H9 (cell line): ENCODE measurements around the gene C19orf73. TPM values are rescaled to one million over a fixed set of nuclear protein-coding genes. Genes with fewer than 3 reads are reported as not detected.

Source experiments
- DNase-seq: peaks from one replicate; pipeline ENCODE4 v3.0.0-alpha.2; 2017
- H2AFZ ChIP-seq: one replicate; pipeline ENCODE4 v1.6.1; 2013; ENCODE audit warnings: mild to moderate bottlenecking, low read length, control low read depth, moderate library complexity
- H2AK5ac ChIP-seq: 2 replicates; pipeline ENCODE4 v1.6.1; 2013; ENCODE audit warnings: low read length, control low read depth, mixed read lengths; ENCODE audit not compliant: insufficient read length
- H2BK120ac ChIP-seq: one replicate; pipeline ENCODE4 v1.6.1; 2013; ENCODE audit warnings: low read depth, mild to moderate bottlenecking, low read length, control low read depth, inconsistent platforms; ENCODE audit not compliant: poor library complexity, severe bottlenecking
- H2BK12ac ChIP-seq: 2 replicates; pipeline ENCODE4 v1.6.1; 2013; ENCODE audit warnings: low read length, control low read depth, mixed read lengths, low read depth; ENCODE audit not compliant: insufficient read length
- H2BK15ac ChIP-seq: 2 replicates; pipeline ENCODE4 v1.6.1; 2013; ENCODE audit warnings: low read depth, low read length, control low read depth
- H2BK20ac ChIP-seq: one replicate; pipeline ENCODE4 v1.6.1; 2013; ENCODE audit warnings: low read depth, mild to moderate bottlenecking, low read length, control low read depth, inconsistent platforms; ENCODE audit not compliant: poor library complexity, severe bottlenecking
- H2BK5ac ChIP-seq: 2 replicates; pipeline ENCODE4 v1.6.1; 2013; ENCODE audit warnings: low read length, control low read depth, mixed read lengths; ENCODE audit not compliant: insufficient read length
- H3K14ac ChIP-seq: 2 replicates; pipeline ENCODE4 v1.6.1; 2013; ENCODE audit warnings: low read length, control low read depth; ENCODE audit not compliant: insufficient read depth
- H3K18ac ChIP-seq: 2 replicates; pipeline ENCODE4 v1.6.1; 2013; ENCODE audit warnings: low read depth, mild to moderate bottlenecking, mixed read lengths, low read length, control low read depth; ENCODE audit not compliant: insufficient read length
- H3K23ac ChIP-seq: 2 replicates; pipeline ENCODE4 v1.6.1; 2013; ENCODE audit warnings: low read length, control low read depth, mixed read lengths, low read depth; ENCODE audit not compliant: insufficient read length
- H3K23me2 ChIP-seq: 2 replicates; pipeline ENCODE4 v1.6.1; 2013; ENCODE audit warnings: low read depth, mild to moderate bottlenecking, mixed read lengths, low read length, control low read depth; ENCODE audit not compliant: insufficient read length, poor library complexity, severe bottlenecking
- H3K27ac ChIP-seq: 2 replicates; pipeline ENCODE4 v1.5.1; 2013; ENCODE audit warnings: low read length, control low read depth, mixed read lengths, low read depth; ENCODE audit not compliant: insufficient read length
- H3K27me3 ChIP-seq: 2 replicates; pipeline ENCODE4 v1.6.1; 2013; ENCODE audit warnings: low read length, control low read depth, inconsistent platforms; ENCODE audit not compliant: insufficient read depth
- H3K4ac ChIP-seq: 2 replicates; pipeline ENCODE4 v1.6.1; 2013; ENCODE audit warnings: low read depth, mild to moderate bottlenecking, control low read depth, inconsistent platforms, low read length, moderate library complexity
- H3K4me1 ChIP-seq: 2 replicates; pipeline ENCODE4 v1.6.1; 2013; ENCODE audit warnings: low read length, control low read depth, inconsistent platforms; ENCODE audit not compliant: insufficient read depth
- H3K4me2 ChIP-seq: 2 replicates; pipeline ENCODE4 v1.6.1; 2013; ENCODE audit warnings: low read length, control low read depth, mixed read lengths; ENCODE audit not compliant: insufficient read length, insufficient read depth
- H3K56ac ChIP-seq: 2 replicates; pipeline ENCODE4 v1.6.1; 2013; ENCODE audit warnings: low read depth, mild to moderate bottlenecking, mixed read lengths, low read length, control low read depth; ENCODE audit not compliant: insufficient read length
- H3K79me1 ChIP-seq: 2 replicates; pipeline ENCODE4 v1.6.1; 2013; ENCODE audit warnings: low read depth, mild to moderate bottlenecking, moderate library complexity, low read length, control low read depth, inconsistent platforms; ENCODE audit not compliant: insufficient read depth, poor library complexity, severe bottlenecking
- H3K79me2 ChIP-seq: 2 replicates; pipeline ENCODE4 v1.6.1; 2013; ENCODE audit warnings: low read length, control low read depth, inconsistent platforms; ENCODE audit not compliant: insufficient read depth
- H3K9ac ChIP-seq: 2 replicates; pipeline ENCODE4 v1.6.1; 2013; ENCODE audit warnings: low read length, control low read depth, mixed read lengths; ENCODE audit not compliant: insufficient read length; ENCODE audit errors: extremely low read depth
- H3K9me3 ChIP-seq: one replicate; pipeline ENCODE4 v1.6.1; 2013; ENCODE audit warnings: low read depth, low read length, inconsistent platforms; ENCODE audit not compliant: control insufficient read depth
- H3T11ph ChIP-seq: one replicate; pipeline ENCODE4 v1.6.1; 2013; ENCODE audit warnings: mild to moderate bottlenecking, low read length, control low read depth, inconsistent platforms
- H4K20me1 ChIP-seq: one replicate; pipeline ENCODE4 v1.6.1; 2013; ENCODE audit not compliant: control insufficient read depth, insufficient read length, insufficient read depth
- H4K5ac ChIP-seq: 2 replicates; pipeline ENCODE4 v1.6.1; 2013; ENCODE audit warnings: low read depth, mild to moderate bottlenecking, mixed read lengths, low read length, control low read depth; ENCODE audit not compliant: insufficient read length
- H4K8ac ChIP-seq: replicated peaks from 2 replicates; pipeline ENCODE4 v1.6.1; 2013; ENCODE audit warnings: low read length, control low read depth, mixed read lengths, low read depth; ENCODE audit not compliant: insufficient read length
- H4K91ac ChIP-seq: 2 replicates; pipeline ENCODE4 v1.6.1; 2013; ENCODE audit warnings: low read depth, mild to moderate bottlenecking, moderate library complexity, mixed read lengths, low read length, control low read depth; ENCODE audit not compliant: insufficient read length
- H3K27ac Mint-ChIP-seq, 3 experiments: 2 replicates in 2 of 3; 3 replicates in 1 of 3; pipeline ENCODE4 v1.8.0; 2020 to 2021; ENCODE audit warnings: mixed read lengths in 3 of 3, mild to moderate bottlenecking in 1 of 3, moderate library complexity in 1 of 3
- H3K27me3 Mint-ChIP-seq: 2 replicates; pipeline ENCODE4 v1.8.0; 2021; ENCODE audit warnings: low read depth, mild to moderate bottlenecking, moderate library complexity, mixed read lengths
- H3K36me3 Mint-ChIP-seq, 3 experiments: 2 replicates in 2 of 3; 3 replicates in 1 of 3; pipeline ENCODE4 v1.8.0; 2020 to 2021; ENCODE audit warnings: low read depth in 3 of 3, mixed read lengths in 3 of 3; ENCODE audit not compliant: insufficient read depth in 1 of 3
- H3K4me1 Mint-ChIP-seq, 2 experiments: 2 replicates each; pipeline ENCODE4 v1.8.0; 2020; ENCODE audit warnings: mixed read lengths in 2 of 2
- H3K4me3 Mint-ChIP-seq, 2 experiments: 2 replicates in 1 of 2; 3 replicates in 1 of 2; pipeline ENCODE4 v1.8.0; 2020 to 2021; ENCODE audit warnings: mild to moderate bottlenecking in 2 of 2, mixed read lengths in 2 of 2, moderate library complexity in 1 of 2
- H3K9me3 Mint-ChIP-seq, 2 experiments: 2 replicates in 1 of 2; 3 replicates in 1 of 2; pipeline ENCODE4 v1.8.0; 2020; ENCODE audit warnings: mild to moderate bottlenecking in 2 of 2, mixed read lengths in 2 of 2, moderate library complexity in 1 of 2
- CTCF ChIP-seq: fragments of 200-600 bp; sonication (generic); conservative IDR thresholded peaks from 3 replicates; pipeline ENCODE4 v1.8.0; 2021; ENCODE audit warnings: antibody characterized with exemption, mild to moderate bottlenecking
- WGBS: extraction: QIAGEN DNeasy Blood & Tissue Kit; methylation state at CpG from one replicate; pipeline ENCODE4 v1.1.7; 2013; ENCODE audit warnings: missing lambda C conversion rate, low lambda C conversion rate, mixed read lengths; ENCODE audit not compliant: insufficient read length; ENCODE audit errors: extremely low coverage; 5-methylcytosine and 5-hydroxymethylcytosine counted together
- total RNA-seq: library from RNA; stranded (reverse); gene quantifications from 2 replicates; pipeline ENCODE4 v1.2.1, GENCODE V29; 2021

The C19orf73 gene
- total RNA-seq, 1 experiment from 2014 or later, result 1.1 TPM

GRCh38 chr19:49119411-49120324 lies 725 bp upstream of the C19orf73 start, which contains the start of gene PPFIA3:
Gene PPFIA3 (plus strand): TSS chr19:49119544. CDS start chr19:49127874, 8,330 bp downstream.
- H3K27me3 ChIP-seq, result peaks cover 9% of the 10 kb centered on the region; the same call in 1 of the 2 replicates
- H3K9ac ChIP-seq, result no peak within 1 kb of the TSS
- Mint-ChIP-seq H3K27ac (peak within 1 kb of the TSS; percentile 54 to 78 (median 73); a peak in 4 of 7 replicates), H3K9me3 (no peaks in the 10 kb centered on the region; a peak in 1 of 5 replicates), H3K4me1 (peaks cover 17 to 26% of the 10 kb centered on the region in 2 experiments), H3K36me3 (peaks cover 0 to 4% (median 0%) of the 10 kb centered on the region in 3 experiments; a peak in 1 of 7 replicates), H3K27me3 (peaks cover 43% of the 10 kb centered on the region), H3K4me3 (peak within 1 kb of the TSS; percentile 66 to 85)
- H3K23me2 ChIP-seq, result peaks cover 4% of the 10 kb centered on the region
- H3K4ac ChIP-seq, result no peak within 1 kb of the TSS
- H3K27ac ChIP-seq, result no peak within 1 kb of the TSS
- no peak within 1 kb of the TSS for H4K91ac ChIP-seq
- H3K79me1 ChIP-seq, result no peaks in the 10 kb centered on the region
- DNase-seq, result peak; percentile 69
- H3K23ac ChIP-seq, result no peak within 1 kb of the TSS
- no peak within 1 kb of the TSS for H2BK5ac ChIP-seq
- no peak within 1 kb of the TSS for H2BK120ac ChIP-seq
- H2AK5ac ChIP-seq, result no peak within 1 kb of the TSS
- no peak within 1 kb of the TSS for H2BK12ac ChIP-seq
- H2BK20ac ChIP-seq, result no peak within 1 kb of the TSS
- H3K56ac ChIP-seq, result no peak within 1 kb of the TSS
- no peaks in the 10 kb centered on the region for H3K79me2 ChIP-seq
- H3T11ph ChIP-seq, result no peak within 1 kb of the TSS
- peak within 1 kb of the TSS; percentile 43 for H3K4me2 ChIP-seq
- peak within 1 kb of the TSS; percentile 74; the same call in 1 of the 2 replicates for H3K14ac ChIP-seq
- TF ChIP-seq CTCF, result no peak
- H4K20me1 ChIP-seq, result no peaks in the 10 kb centered on the region
- no peaks in the 10 kb centered on the region for H3K9me3 ChIP-seq
- no peak within 1 kb of the TSS for H4K8ac ChIP-seq
- no CpG with 5 or more reads among the region's 90 CpGs for WGBS
- H3K4me1 ChIP-seq, result peaks cover 3% of the 10 kb centered on the region; the same call in 1 of the 2 replicates
- H3K18ac ChIP-seq, result peak within 1 kb of the TSS; percentile 59
- no peak within 1 kb of the TSS for H2AFZ ChIP-seq
- no peak within 1 kb of the TSS for H4K5ac ChIP-seq
- no peak within 1 kb of the TSS for H2BK15ac ChIP-seq
